Measurements from ENCODE around the gene GJA3. TPM values are rescaled to one million over a fixed set of nuclear protein-coding genes. Genes with fewer than 3 reads are reported as not detected.
A peak's percentile ranks its signal among the peaks of the same experiment; 100 is the strongest.

GJA3 gene
- total and polyA plus RNA-seq, 8 donors, result 0.03 to 0.40 (median 0.08) TPM

- intact Hi-C loops (cut with DNase I), result no loop called here
Measured at GRCh38 chr13:20093951-20094350, 66.9 kb downstream of the GJA3 start.

DNA sequence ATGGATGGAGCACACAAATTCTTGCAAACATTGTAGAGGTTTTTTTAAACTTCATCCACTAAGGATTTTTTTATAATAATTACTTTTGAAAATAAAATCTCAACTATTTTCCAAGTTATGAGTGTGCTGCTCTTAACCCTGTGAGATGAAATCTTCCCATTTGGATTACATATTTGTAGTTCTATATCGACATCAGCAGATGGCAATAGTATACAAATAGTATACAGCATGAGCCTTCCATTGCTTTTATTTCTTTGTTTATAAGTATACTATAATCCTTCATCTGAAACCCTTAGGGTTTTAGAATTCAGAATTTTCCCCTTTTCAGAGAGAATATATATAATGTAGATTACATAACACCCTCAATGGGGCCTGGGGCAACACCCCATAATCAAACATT is 70.5 kb downstream of the GJA3 start:
- peaks cover 0 to 14% (median 0%) of the 10 kb centered on the region in 3 donors for H3K36me3 ChIP-seq
- TF ChIP-seq CTCF (IDR thresholded peaks at IDR 0.05), result no peak
- no peaks in the 10 kb centered on the region for H3K4me1 ChIP-seq
- no peak overlapping the region for H3K27ac ChIP-seq
- intact Hi-C loops (cut with DNase I), result no loop called here
- FAIRE-seq (no peak), DNase-seq (no peak), ATAC-seq (peak in 3 of 4 donors; percentile 20 to 48 (median 47))
- no peaks in the 10 kb centered on the region for H3K9me3 ChIP-seq
- 46 to 70% methylated on average over 1 of the region's 1 CpG for WGBS, 2 donors
- no peaks in the 10 kb centered on the region for H3K27me3 ChIP-seq
- no peak overlapping the region for H3K4me3 ChIP-seq

More at GRCh38 chr13:20093951-20094350, 66.9 kb downstream of the GJA3 start:
- no peak for ATAC-seq
- Histone ChIP-seq H3K9me3 (no peaks in the 10 kb centered on the region), H3K27me3 (no peaks in the 10 kb centered on the region), H3K4me1 (no peaks in the 10 kb centered on the region), H3K4me3 (no peak overlapping the region), H3K36me3 (no peaks in the 10 kb centered on the region), H3K27ac (no peak overlapping the region)
- no peak for DNase-seq
- no peak for TF ChIP-seq CTCF (IDR thresholded peaks at IDR 0.05)
- no peak for FAIRE-seq
- 23 to 26% methylated on average over 6 of the region's 6 CpGs for WGBS, 2 donors

Other genes starting within 250 kb of the GJA3 start
- gene ZMYM2, start 202.3 kb downstream of the GJA3 start, total RNA-seq, result 10 to 100 TPM; 25.0 to 42.6 (median 29.2) TPM
- gene ZMYM2, start 202.3 kb downstream of the GJA3 start, polyA plus RNA-seq, result 10 to 100 TPM; 10.1 to 24.0 TPM
- 1 to 10 TPM in 3 of 6 donors, under 1 TPM in 3; 0.51 to 4.5 (median 1.2) TPM for gene GJB2, start 31.9 kb upstream of the GJA3 start, total RNA-seq
- under 1 TPM; 0.59 to 0.68 TPM for gene GJB2, start 31.9 kb upstream of the GJA3 start, polyA plus RNA-seq
- gene GJB6, start 71.3 kb upstream of the GJA3 start, total RNA-seq, result not detected
- gene GJB6, start 71.3 kb upstream of the GJA3 start, polyA plus RNA-seq, result under 1 TPM; 0.08 to 0.09 TPM

Data from pancreas (tissue), 10 donors.